ENCODE results near the gene ZNF618. TPM values are rescaled to one million over a fixed set of nuclear protein-coding genes. Genes with fewer than 3 reads are reported as not detected.
"Not testable (repeated sequence)": the region's sequence is repeated elsewhere in the genome, so short reads cannot be mapped to it uniquely, and the experiment has no call there.

Gene ZNF618
- total RNA-seq, 1 experiment from 2014 or later: 4.2 TPM

- Histone ChIP-seq H3K9me2 (replicated peaks; ENCODE audit: low read length) (no peaks in the 10 kb centered on the region), H3K4me3 (ENCODE audit: low read length) (no peak overlapping the region), H3K4me2 (ENCODE audit: low read length) (no peak overlapping the region), H3K9me3 (ENCODE audit: low read length) (no peaks in the 10 kb centered on the region), H3K9ac (ENCODE audit: low read length) (no peak overlapping the region), H3K27me3 (ENCODE audit: low read length) (no peaks in the 10 kb centered on the region), H3K27ac (ENCODE audit: low read length) (no peak overlapping the region), H3K4me1 (ENCODE audit: insufficient read depth, low read length) (no peaks in the 10 kb centered on the region), H3K79me2 (ENCODE audit: low read length) (no peaks in the 10 kb centered on the region), H3F3A (ENCODE audit: low read length, unreplicated experiment) (no peaks in the 10 kb centered on the region), H2AFZ (ENCODE audit: low read length) (no peak overlapping the region), H4K20me1 (ENCODE audit: low read length) (no peaks in the 10 kb centered on the region), H3K36me3 (ENCODE audit: low read depth, low read length) (no peaks in the 10 kb centered on the region)
- no TSS peak for BruUV-seq (replicated peaks)
- ATAC-seq (no peak), DNase-seq (no peak)
- TF ChIP-seq CTCF (conservative IDR thresholded peaks at IDR 0.05; ENCODE audit: low read depth, low read length): no peak
- TF ChIP-seq EZH2 (IDR thresholded peaks at IDR 0.05; ENCODE audit: low read length, unreplicated experiment): no peak
- TF ChIP-seq EZH2phosphoT487 (IDR thresholded peaks at IDR 0.05; ENCODE audit: borderline replicate concordance, low read length): no peak
- POLR2A ChIA-PET (ENCODE audit: unreplicated experiment): no interaction called here
- CTCF ChIA-PET: no interaction called here
- intact Hi-C loops (cut with micrococcal nuclease): no loop called here
These were observed 162.0 kb downstream of the ZNF618 start for GRCh38 chr9:114037961-114038723.

GRCh38 chr9:114038724-114039313 is 162.7 kb downstream of the ZNF618 start:
- intact Hi-C loops (cut with micrococcal nuclease): no loop called here
- Histone ChIP-seq H3K27me3 (ENCODE audit: low read length) (no peaks in the 10 kb centered on the region), H4K20me1 (ENCODE audit: low read length) (no peaks in the 10 kb centered on the region), H3K4me1 (ENCODE audit: insufficient read depth, low read length) (no peaks in the 10 kb centered on the region), H3K9me3 (ENCODE audit: low read length) (no peaks in the 10 kb centered on the region), H3K36me3 (ENCODE audit: low read depth, low read length) (no peaks in the 10 kb centered on the region), H3F3A (ENCODE audit: low read length, unreplicated experiment) (no peaks in the 10 kb centered on the region), H3K9ac (ENCODE audit: low read length) (no peak overlapping the region), H3K9me2 (replicated peaks; ENCODE audit: low read length) (no peaks in the 10 kb centered on the region), H3K4me3 (ENCODE audit: low read length) (no peak overlapping the region), H3K27ac (ENCODE audit: low read length) (no peak overlapping the region), H3K4me2 (ENCODE audit: low read length) (no peak overlapping the region), H2AFZ (ENCODE audit: low read length) (no peak overlapping the region), H3K79me2 (ENCODE audit: low read length) (no peaks in the 10 kb centered on the region)
- TF ChIP-seq EZH2phosphoT487 (IDR thresholded peaks at IDR 0.05; ENCODE audit: borderline replicate concordance, low read length): no peak
- no peak for TF ChIP-seq EZH2 (IDR thresholded peaks at IDR 0.05; ENCODE audit: low read length, unreplicated experiment)
- no peak for TF ChIP-seq CTCF (conservative IDR thresholded peaks at IDR 0.05; ENCODE audit: low read depth, low read length)
- ATAC-seq: no peak
- POLR2A ChIA-PET (ENCODE audit: unreplicated experiment): no interaction called here
- CTCF ChIA-PET: no interaction called here
- no peak for DNase-seq
- BruUV-seq (replicated peaks): no TSS peak

GRCh38 chr9:114039484-114039883 is 163.4 kb downstream of the ZNF618 start:
- no peaks in the 10 kb centered on the region for H3K79me2 ChIP-seq (ENCODE audit: low read length)
- no peaks in the 10 kb centered on the region for H3K27me3 ChIP-seq (ENCODE audit: low read length)
- no peaks in the 10 kb centered on the region for H3K36me3 ChIP-seq (ENCODE audit: low read depth, low read length)
- DNase-seq (no peak), ATAC-seq (no peak)
- ChIA-PET POLR2A (ENCODE audit: unreplicated experiment) (no interaction called here), CTCF (no interaction called here)
- BruUV-seq (replicated peaks): no TSS peak
- intact Hi-C loops (cut with micrococcal nuclease): no loop called here
- no peaks in the 10 kb centered on the region for H3K4me1 ChIP-seq (ENCODE audit: insufficient read depth, low read length)
- no peak overlapping the region for H3K9ac ChIP-seq (ENCODE audit: low read length)
- no peak overlapping the region for H2AFZ ChIP-seq (ENCODE audit: low read length)
- H3K4me3 ChIP-seq (ENCODE audit: low read length): no peak overlapping the region
- no peaks in the 10 kb centered on the region for H4K20me1 ChIP-seq (ENCODE audit: low read length)
- no peak overlapping the region for H3K27ac ChIP-seq (ENCODE audit: low read length)
- no peaks in the 10 kb centered on the region for H3K9me3 ChIP-seq (ENCODE audit: low read length)
- no peaks in the 10 kb centered on the region for H3F3A ChIP-seq (ENCODE audit: low read length, unreplicated experiment)
- H3K4me2 ChIP-seq (ENCODE audit: low read length): no peak overlapping the region
- no peak for TF ChIP-seq EZH2 (IDR thresholded peaks at IDR 0.05; ENCODE audit: low read length, unreplicated experiment)
- TF ChIP-seq EZH2phosphoT487 (IDR thresholded peaks at IDR 0.05; ENCODE audit: borderline replicate concordance, low read length): no peak
- no peak for TF ChIP-seq CTCF (conservative IDR thresholded peaks at IDR 0.05; ENCODE audit: low read depth, low read length)
- no peaks in the 10 kb centered on the region for H3K9me2 ChIP-seq (replicated peaks; ENCODE audit: low read length)

DNA sequence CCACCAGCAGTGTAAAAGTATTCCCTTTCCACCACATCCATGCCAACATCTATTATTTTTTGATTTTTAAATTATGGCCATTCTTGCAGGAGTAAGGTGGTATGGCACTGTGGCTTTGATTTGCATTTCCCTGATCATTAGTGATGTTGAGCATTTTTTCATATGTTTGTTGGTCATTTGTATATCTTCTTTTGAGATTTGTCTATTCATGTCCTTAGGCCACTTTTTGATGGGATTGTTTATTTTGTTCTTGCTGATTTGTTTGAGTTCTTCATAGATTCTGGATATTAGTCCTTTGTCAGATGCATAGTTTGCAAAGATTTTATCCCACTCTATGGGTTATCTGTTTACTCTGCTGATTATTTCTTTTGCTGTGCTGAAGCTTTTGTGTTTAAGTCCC is 167.6 kb downstream of the ZNF618 start:
- H4K20me1 ChIP-seq (ENCODE audit: low read length); H2AFZ ChIP-seq (ENCODE audit: low read length); H3F3A ChIP-seq (ENCODE audit: low read length, unreplicated experiment); ATAC-seq; H3K79me2 ChIP-seq (ENCODE audit: low read length); DNase-seq; BruUV-seq (replicated peaks); H3K36me3 ChIP-seq (ENCODE audit: low read depth, low read length); H3K9me2 ChIP-seq (replicated peaks; ENCODE audit: low read length); H3K4me1 ChIP-seq (ENCODE audit: insufficient read depth, low read length); H3K9me3 ChIP-seq (ENCODE audit: low read length); H3K4me2 ChIP-seq (ENCODE audit: low read length); POLR2A ChIA-PET (ENCODE audit: unreplicated experiment); H3K4me3 ChIP-seq (ENCODE audit: low read length); H3K27me3 ChIP-seq (ENCODE audit: low read length); intact Hi-C loops (cut with micrococcal nuclease); H3K9ac ChIP-seq (ENCODE audit: low read length); H3K27ac ChIP-seq (ENCODE audit: low read length); CTCF ChIA-PET: not testable (repeated sequence)

Data from PC-3 (cell line).